ENCODE results near the gene TCP10L. TPM values are rescaled to one million over a fixed set of nuclear protein-coding genes. Genes with fewer than 3 reads are reported as not detected.
A peak's percentile ranks its signal among the peaks of the same experiment; 100 is the strongest.

Gene TCP10L
- total and polyA plus RNA-seq, 2 of the 13 experiments (the other 11 are each of a cell fraction or from before 2014, with no cell fraction given) = 0.90 to 2.4 TPM

DNA sequence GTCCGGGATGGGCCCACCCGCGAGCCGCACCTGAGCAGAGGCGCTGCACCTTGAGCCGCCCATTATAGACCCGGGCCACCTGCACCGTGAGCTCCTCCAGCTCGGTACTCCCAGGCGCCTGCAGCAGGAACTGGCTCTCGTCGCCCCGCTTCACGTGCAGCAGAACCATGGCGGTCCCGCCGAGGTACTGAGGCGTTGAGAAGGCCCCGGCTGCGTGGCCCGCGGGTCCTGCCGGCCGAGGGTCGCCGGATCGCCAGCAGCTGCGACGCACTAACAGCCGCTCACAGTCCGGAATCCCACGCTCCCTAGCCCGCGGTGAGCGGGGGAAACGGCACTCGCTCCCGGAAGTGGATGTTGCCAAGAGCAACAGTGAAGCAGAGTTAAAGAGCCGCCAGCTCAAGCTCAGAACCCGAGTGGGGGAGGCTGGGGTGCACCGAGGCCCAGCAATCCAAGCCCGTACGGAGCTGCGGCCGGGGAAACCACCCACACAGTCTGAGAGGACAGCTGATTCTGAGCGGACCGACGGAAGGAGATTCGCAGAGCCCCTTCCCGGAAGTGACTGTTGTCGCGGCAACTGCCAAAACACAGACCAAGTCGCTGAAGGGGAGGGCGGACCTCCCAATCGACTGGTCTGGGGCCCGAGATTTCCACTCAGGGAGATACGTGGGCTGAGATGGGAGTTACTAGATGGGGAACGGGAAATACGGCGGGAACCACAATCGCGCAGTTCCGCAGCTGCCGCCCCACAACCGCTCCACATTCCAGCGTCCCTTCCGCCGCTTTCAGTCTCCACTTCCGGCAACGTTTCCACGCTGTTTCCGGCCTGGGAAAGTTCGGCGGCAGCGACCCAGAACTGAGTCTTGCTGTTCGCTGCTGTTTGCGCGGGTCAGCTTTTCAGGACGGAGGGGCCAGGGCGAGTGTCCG lies 27.0 kb upstream of the TCP10L start, which contains the start of gene CFAP298 (continued):
- TF ChIP-seq, protein P1, sequence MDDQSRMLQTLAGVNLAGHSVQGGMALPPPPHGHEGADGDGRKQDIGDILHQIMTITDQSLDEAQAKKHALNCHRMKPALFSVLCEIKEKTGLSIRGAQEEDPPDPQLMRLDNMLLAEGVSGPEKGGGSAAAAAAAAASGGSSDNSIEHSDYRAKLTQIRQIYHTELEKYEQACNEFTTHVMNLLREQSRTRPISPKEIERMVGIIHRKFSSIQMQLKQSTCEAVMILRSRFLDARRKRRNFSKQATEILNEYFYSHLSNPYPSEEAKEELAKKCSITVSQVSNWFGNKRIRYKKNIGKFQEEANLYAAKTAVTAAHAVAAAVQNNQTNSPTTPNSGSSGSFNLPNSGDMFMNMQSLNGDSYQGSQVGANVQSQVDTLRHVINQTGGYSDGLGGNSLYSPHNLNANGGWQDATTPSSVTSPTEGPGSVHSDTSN (CRISPR knock-in tag; IDR thresholded peaks at IDR 0.05; ENCODE audit: borderline replicate concordance) = no peak
- TF ChIP-seq, protein P2, sequence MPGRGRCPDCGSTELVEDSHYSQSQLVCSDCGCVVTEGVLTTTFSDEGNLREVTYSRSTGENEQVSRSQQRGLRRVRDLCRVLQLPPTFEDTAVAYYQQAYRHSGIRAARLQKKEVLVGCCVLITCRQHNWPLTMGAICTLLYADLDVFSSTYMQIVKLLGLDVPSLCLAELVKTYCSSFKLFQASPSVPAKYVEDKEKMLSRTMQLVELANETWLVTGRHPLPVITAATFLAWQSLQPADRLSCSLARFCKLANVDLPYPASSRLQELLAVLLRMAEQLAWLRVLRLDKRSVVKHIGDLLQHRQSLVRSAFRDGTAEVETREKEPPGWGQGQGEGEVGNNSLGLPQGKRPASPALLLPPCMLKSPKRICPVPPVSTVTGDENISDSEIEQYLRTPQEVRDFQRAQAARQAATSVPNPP (CRISPR knock-in tag; IDR thresholded peaks at IDR 0.05) = 0 out of 2 replicates have a peak, but pooled peaks have one; percentile 10
- TF ChIP-seq ZMYM3 (CRISPR knock-in tag; IDR thresholded peaks at IDR 0.05) (no peak), HCFC1 (IDR thresholded peaks at IDR 0.05; ENCODE audit: low read depth, low read length) (peak; percentile 53), NFE2 (CRISPR knock-in tag; IDR thresholded peaks at IDR 0.05) (no peak), ARID2 (CRISPR knock-in tag; IDR thresholded peaks at IDR 0.05; ENCODE audit: borderline replicate concordance) (0 out of 2 replicates have a peak, but pooled peaks have one; percentile 13), PHF21A (CRISPR knock-in tag; IDR thresholded peaks at IDR 0.05) (0 out of 2 replicates have a peak, but pooled peaks have one; percentile 55), ZNF17 (CRISPR knock-in tag; IDR thresholded peaks at IDR 0.05) (no peak), ZBTB3 (CRISPR knock-in tag; IDR thresholded peaks at IDR 0.05; ENCODE audit: borderline replicate concordance, low read depth) (no peak), MAFG (CRISPR knock-in tag; IDR thresholded peaks at IDR 0.05) (no peak), HNRNPL (IDR thresholded peaks at IDR 0.05; ENCODE audit: low read depth, low read length) (0 out of 2 replicates have a peak, but pooled peaks have one; percentile 21), ZNF101 (CRISPR knock-in tag; IDR thresholded peaks at IDR 0.05; ENCODE audit: borderline replicate concordance, low read depth) (0 out of 2 replicates have a peak, but pooled peaks have one; percentile 50), RNF2 (conservative IDR thresholded peaks at IDR 0.05; ENCODE audit: low read depth) (no peak; the same call in 1 of the 2 replicates), RAD21 (CRISPR knock-in tag; IDR thresholded peaks at IDR 0.05) (peak; percentile 27; the same call in 1 of the 2 replicates), AGO1 (IDR thresholded peaks at IDR 0.05; ENCODE audit: low read depth, low read length, poor library complexity, severe bottlenecking) (peak; percentile 27), ZEB1 (IDR thresholded peaks at IDR 0.05; ENCODE audit: insufficient replicate concordance, low read depth) (no peak), SMAD3 (CRISPR knock-in tag; IDR thresholded peaks at IDR 0.05) (peak; percentile 64; the same call in 1 of the 2 replicates), GPN1 (CRISPR knock-in tag; IDR thresholded peaks at IDR 0.05; ENCODE audit: borderline replicate concordance) (no peak)
- TF ChIP-seq, protein P3, sequence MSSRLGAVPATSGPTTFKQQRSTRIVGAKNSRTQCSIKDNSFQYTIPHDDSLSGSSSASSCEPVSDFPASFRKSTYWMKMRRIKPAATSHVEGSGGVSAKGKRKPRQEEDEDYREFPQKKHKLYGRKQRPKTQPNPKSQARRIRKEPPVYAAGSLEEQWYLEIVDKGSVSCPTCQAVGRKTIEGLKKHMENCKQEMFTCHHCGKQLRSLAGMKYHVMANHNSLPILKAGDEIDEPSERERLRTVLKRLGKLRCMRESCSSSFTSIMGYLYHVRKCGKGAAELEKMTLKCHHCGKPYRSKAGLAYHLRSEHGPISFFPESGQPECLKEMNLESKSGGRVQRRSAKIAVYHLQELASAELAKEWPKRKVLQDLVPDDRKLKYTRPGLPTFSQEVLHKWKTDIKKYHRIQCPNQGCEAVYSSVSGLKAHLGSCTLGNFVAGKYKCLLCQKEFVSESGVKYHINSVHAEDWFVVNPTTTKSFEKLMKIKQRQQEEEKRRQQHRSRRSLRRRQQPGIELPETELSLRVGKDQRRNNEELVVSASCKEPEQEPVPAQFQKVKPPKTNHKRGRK (CRISPR knock-in tag; IDR thresholded peaks at IDR 0.05) = no peak
- TF ChIP-seq, protein P4, sequence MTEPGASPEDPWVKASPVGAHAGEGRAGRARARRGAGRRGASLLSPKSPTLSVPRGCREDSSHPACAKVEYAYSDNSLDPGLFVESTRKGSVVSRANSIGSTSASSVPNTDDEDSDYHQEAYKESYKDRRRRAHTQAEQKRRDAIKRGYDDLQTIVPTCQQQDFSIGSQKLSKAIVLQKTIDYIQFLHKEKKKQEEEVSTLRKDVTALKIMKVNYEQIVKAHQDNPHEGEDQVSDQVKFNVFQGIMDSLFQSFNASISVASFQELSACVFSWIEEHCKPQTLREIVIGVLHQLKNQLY (CRISPR knock-in tag; IDR thresholded peaks at IDR 0.05) = no peak
- TF ChIP-seq, protein P5, sequence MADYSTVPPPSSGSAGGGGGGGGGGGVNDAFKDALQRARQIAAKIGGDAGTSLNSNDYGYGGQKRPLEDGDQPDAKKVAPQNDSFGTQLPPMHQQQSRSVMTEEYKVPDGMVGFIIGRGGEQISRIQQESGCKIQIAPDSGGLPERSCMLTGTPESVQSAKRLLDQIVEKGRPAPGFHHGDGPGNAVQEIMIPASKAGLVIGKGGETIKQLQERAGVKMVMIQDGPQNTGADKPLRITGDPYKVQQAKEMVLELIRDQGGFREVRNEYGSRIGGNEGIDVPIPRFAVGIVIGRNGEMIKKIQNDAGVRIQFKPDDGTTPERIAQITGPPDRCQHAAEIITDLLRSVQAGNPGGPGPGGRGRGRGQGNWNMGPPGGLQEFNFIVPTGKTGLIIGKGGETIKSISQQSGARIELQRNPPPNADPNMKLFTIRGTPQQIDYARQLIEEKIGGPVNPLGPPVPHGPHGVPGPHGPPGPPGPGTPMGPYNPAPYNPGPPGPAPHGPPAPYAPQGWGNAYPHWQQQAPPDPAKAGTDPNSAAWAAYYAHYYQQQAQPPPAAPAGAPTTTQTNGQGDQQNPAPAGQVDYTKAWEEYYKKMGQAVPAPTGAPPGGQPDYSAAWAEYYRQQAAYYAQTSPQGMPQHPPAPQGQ (CRISPR knock-in tag; IDR thresholded peaks at IDR 0.05; ENCODE audit: borderline replicate concordance) = no peak

Measured in HepG2 (cell line).